Right atrium auricular region (tissue), 2 donors: ENCODE data around the gene TACO1. TPM values are rescaled to one million over a fixed set of nuclear protein-coding genes. Genes with fewer than 3 reads are reported as not detected.

Experiments used
- DNase-seq: peaks from one replicate; pipeline ENCODE4 v3.0.0-alpha.2; 2019; ENCODE audit warnings: low spot score
- H3K27ac ChIP-seq, 2 donors: fragments of 200-600 bp; sonication (generic); 1 replicate in 1 of 2; 2 replicates in 1 of 2; pipeline ENCODE4 v1.5.1; 2016 to 2019
- H3K27me3 ChIP-seq, 2 donors: fragments of 200-600 bp; sonication (generic); one replicate each; pipeline versions ENCODE4 v1.5.1 to v1.6.0; 2017 to 2019
- H3K36me3 ChIP-seq: fragments of 200-600 bp; sonication (generic); one replicate; pipeline ENCODE4 v1.5.1; 2016
- H3K4me1 ChIP-seq, 2 donors: fragments of 200-600 bp; sonication (generic); one replicate each; pipeline versions ENCODE4 v1.5.1 to v1.6.0; 2017 to 2019
- H3K4me3 ChIP-seq, 2 donors: fragments of 200-600 bp; sonication (generic); 1 replicate in 1 of 2; 2 replicates in 1 of 2; pipeline ENCODE4 v1.5.1; 2017 to 2019; ENCODE audit warnings: mild to moderate bottlenecking in 1 of 2, moderate library complexity in 1 of 2
- H3K9me3 ChIP-seq, 2 donors: fragments of 200-600 bp; sonication (generic); one replicate each; pipeline ENCODE4 v1.5.1; 2019
- CTCF ChIP-seq, 2 donors: fragments of 200-600 bp; sonication (generic); IDR thresholded peaks; one replicate each; pipeline ENCODE4 v1.5.1; 2019; ENCODE audit warnings: antibody characterized with exemption in 2 of 2
- total RNA-seq, 2 donors: library from RNA; depleted of rRNA; stranded (reverse); fragments of >200 nt; gene quantifications; one replicate each; pipeline ENCODE4 v1.1.0, GENCODE V29; 2016

Gene TACO1
- total RNA-seq, 2 donors from 2014 or later = 18.2 to 27.7 TPM

DNA sequence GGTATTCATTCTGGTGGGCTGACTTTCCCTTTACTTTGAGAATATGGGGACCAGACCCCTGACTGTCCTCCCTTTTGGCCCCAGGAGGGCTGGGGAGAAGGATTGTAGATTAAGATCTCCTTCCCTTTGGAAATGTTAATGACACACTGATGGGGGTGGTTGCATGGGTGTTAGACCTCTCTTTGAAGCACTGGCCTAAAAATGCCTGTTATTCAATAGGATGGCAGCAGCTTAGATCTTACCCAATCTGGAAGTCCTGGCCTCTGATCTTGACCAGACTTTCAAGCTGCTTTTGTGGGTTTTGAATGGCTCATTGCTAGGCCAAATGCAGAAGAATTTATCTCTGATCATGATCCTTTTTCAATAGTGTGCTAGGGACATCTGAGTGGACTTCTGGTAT is 47.2 kb downstream of the TACO1 start:
- Histone ChIP-seq H3K36me3 (peaks cover 28% of the 10 kb centered on the region), H3K4me1 (peaks cover 0 to 28% of the 10 kb centered on the region in 2 donors)

DNA sequence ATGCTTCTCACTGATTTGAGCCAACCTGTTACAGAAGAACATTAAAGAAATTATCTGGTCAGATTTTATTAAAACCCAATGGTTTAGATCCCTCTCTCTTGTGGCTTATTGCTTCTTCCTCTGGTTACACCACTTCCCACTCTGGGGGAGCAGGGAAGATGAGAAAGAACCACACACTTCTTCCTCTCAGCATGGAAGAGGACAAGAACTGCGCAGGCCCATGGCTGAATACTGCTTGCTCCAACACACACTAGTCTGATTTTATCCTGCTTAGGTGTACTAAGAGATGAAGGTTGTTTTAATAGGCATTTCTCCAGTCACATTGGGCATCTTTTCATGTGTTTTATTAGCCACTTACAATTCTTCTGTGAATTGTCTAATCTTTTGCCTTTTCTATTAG is 49.1 kb downstream of the TACO1 start:
- Histone ChIP-seq H3K27me3 (no peaks in the 10 kb centered on the region), H3K9me3 (no peaks in the 10 kb centered on the region), H3K36me3 (peaks cover 35% of the 10 kb centered on the region), H3K4me1 (peaks cover 0 to 28% of the 10 kb centered on the region in 2 donors), H3K4me3 (no peak overlapping the region), H3K27ac (no peak overlapping the region)
- no peak for TF ChIP-seq CTCF (IDR thresholded peaks at IDR 0.05)
- no peak for DNase-seq

More for the DNA sequence above, 47.2 kb downstream of the TACO1 start:
- no peak for TF ChIP-seq CTCF (IDR thresholded peaks at IDR 0.05)
- H3K27ac ChIP-seq = no peak overlapping the region
- DNase-seq = no peak
- no peaks in the 10 kb centered on the region for H3K27me3 ChIP-seq
- H3K4me3 ChIP-seq = no peak overlapping the region
- H3K9me3 ChIP-seq = no peaks in the 10 kb centered on the region

DNA sequence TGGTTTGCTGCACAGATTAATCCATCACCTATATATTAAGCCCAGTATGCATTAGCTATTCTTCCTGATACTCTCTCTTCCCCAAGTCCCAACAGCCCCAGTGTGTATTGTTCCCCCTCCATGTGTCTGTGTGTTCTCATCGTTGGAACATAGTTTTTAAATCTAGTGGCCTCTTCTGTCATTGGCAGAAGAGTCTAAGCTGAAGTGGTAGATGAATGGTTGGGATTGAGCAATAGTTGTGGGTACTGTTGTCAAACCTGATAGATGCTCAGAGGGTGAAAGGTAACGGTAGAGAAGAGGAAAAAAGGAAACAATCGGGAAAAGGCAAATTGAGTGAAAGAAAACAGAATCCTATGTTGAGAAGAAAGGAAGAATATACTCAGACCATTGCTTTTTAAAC is 51.4 kb downstream of the TACO1 start:
- H3K27me3 ChIP-seq = no peaks in the 10 kb centered on the region
- H3K9me3 ChIP-seq = no peaks in the 10 kb centered on the region
- H3K36me3 ChIP-seq = peaks cover 36% of the 10 kb centered on the region
- H3K4me3 ChIP-seq = no peak overlapping the region
- no peak overlapping the region for H3K27ac ChIP-seq
- no peak for TF ChIP-seq CTCF (IDR thresholded peaks at IDR 0.05)
- no peak for DNase-seq
- peaks cover 0 to 9% of the 10 kb centered on the region in 2 donors for H3K4me1 ChIP-seq

DNA sequence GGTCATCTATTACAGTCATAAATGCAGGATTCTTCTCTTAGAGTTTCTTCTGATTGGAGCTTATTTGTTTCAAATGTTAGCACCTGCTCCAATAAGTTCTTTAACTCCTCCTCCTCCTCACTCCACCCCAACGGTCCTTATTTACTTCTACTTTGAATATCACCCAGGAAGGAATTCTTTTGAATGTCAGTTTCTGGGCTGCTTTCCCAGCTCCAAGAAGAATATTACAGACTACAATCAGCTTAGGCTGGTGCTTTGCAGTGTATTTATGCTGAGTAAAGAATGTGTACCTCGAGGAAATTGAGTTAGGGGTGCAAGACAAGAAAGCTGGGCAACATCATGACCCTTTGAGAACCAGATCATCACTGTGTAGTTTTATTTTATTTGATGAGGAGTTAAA is 52.4 kb downstream of the TACO1 start:
- no peaks in the 10 kb centered on the region for H3K9me3 ChIP-seq
- H3K4me3 ChIP-seq = no peak overlapping the region
- no peak overlapping the region for H3K27ac ChIP-seq
- DNase-seq = no peak
- no peaks in the 10 kb centered on the region for H3K27me3 ChIP-seq
- TF ChIP-seq CTCF (IDR thresholded peaks at IDR 0.05) = no peak
- peaks cover 0 to 6% of the 10 kb centered on the region in 2 donors for H3K4me1 ChIP-seq
- peaks cover 38% of the 10 kb centered on the region for H3K36me3 ChIP-seq

DNA sequence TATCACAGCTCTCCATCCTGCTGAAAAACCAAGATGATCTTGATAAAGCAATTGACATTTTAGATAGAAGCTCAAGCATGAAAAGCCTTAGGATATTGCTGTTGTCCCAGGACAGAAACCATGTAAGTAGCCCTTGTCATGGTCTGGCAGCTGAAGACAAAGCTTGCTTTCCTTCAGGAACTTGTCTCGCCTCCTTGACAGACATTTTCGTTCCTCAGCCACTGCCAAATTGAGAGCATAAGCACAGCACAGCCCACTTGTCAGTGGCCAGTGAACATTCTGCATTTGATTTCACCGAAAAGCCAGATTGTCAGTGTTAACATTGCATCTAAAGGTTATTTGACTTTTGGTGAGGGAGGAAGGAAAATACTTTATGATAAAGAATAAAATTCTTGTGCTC is 57.1 kb downstream of the TACO1 start:
- H3K27me3 ChIP-seq = no peaks in the 10 kb centered on the region
- H3K27ac ChIP-seq = no peak overlapping the region
- H3K4me3 ChIP-seq = no peak overlapping the region
- H3K9me3 ChIP-seq = no peaks in the 10 kb centered on the region
- no peak for TF ChIP-seq CTCF (IDR thresholded peaks at IDR 0.05)
- DNase-seq = no peak
- peaks cover 73% of the 10 kb centered on the region for H3K36me3 ChIP-seq
- H3K4me1 ChIP-seq = no peaks in the 10 kb centered on the region

Other genes starting within 250 kb of the TACO1 start
- 10 to 100 TPM; 13.4 to 13.7 TPM for gene CYB561, start 154.6 kb upstream of the TACO1 start, total RNA-seq
- gene ACE, start 123.8 kb upstream of the TACO1 start, total RNA-seq = 1 to 10 TPM; 3.4 to 4.0 TPM
- not detected for gene KCNH6, start 77.5 kb upstream of the TACO1 start, total RNA-seq
- gene DCAF7, start 50.4 kb upstream of the TACO1 start, total RNA-seq = 10 to 100 TPM; 26.9 to 31.8 TPM
- gene MAP3K3, start 21.5 kb downstream of the TACO1 start, total RNA-seq = 10 to 100 TPM; 38.2 to 94.7 TPM
- gene LIMD2, start 99.2 kb downstream of the TACO1 start, total RNA-seq = 1 to 10 TPM; 2.7 to 5.6 TPM
- 10 to 100 TPM; 13.1 to 14.4 TPM for gene STRADA, start 140.9 kb downstream of the TACO1 start, total RNA-seq
- gene CCDC47, start 172.7 kb downstream of the TACO1 start, total RNA-seq = 10 to 100 TPM; 57.1 to 69.7 TPM
- gene DDX42, start 173.3 kb downstream of the TACO1 start, total RNA-seq = 10 to 100 TPM; 39.9 to 41.0 TPM
- 100 to 1,000 TPM in 1 of 2 donors, 10 to 100 TPM in 1; 59.3 to 105 TPM for gene PSMC5, start 226.5 kb downstream of the TACO1 start, total RNA-seq
- gene FTSJ3, start 226.8 kb downstream of the TACO1 start, total RNA-seq = 10 to 100 TPM; 24.3 to 58.0 TPM
- 10 to 100 TPM; 30.4 to 51.3 TPM for gene SMARCD2, start 241.8 kb downstream of the TACO1 start, total RNA-seq